ENCODE measurements around the gene C1QTNF8.

C1QTNF8 gene

GRCh38 chr16:1075546-1075945 lies 20.5 kb downstream of the C1QTNF8 start:
- DNase-seq = no peak

- no peak for DNase-seq
Observed at GRCh38 chr16:1074379-1074649, 21.7 kb downstream of the C1QTNF8 start.

- no peak for DNase-seq
Observed at GRCh38 chr16:1073566-1074378, 22.3 kb downstream of the C1QTNF8 start.

GRCh38 chr16:1073262-1073558 lies 22.8 kb downstream of the C1QTNF8 start:
- no peak for DNase-seq

GRCh38 chr16:1072526-1073261 lies 23.4 kb downstream of the C1QTNF8 start, which contains the start of gene SSTR5:
TSS of gene SSTR5 (plus strand) at chr16:1072747. CDS start at chr16:1078869, 6,122 bp downstream.
- DNase-seq = no peak

- no peak for DNase-seq
Observed at GRCh38 chr16:1071561-1072225, 24.4 kb downstream of the C1QTNF8 start.

- DNase-seq = no peak
Observed at GRCh38 chr16:1070864-1071408, 25.1 kb downstream of the C1QTNF8 start.

- no peak for DNase-seq
Observed at GRCh38 chr16:1070084-1070863, 25.8 kb downstream of the C1QTNF8 start.

- DNase-seq = no peak
Observed at GRCh38 chr16:1069154-1069553, 26.9 kb downstream of the C1QTNF8 start.

GRCh38 chr16:1068451-1068850 lies 27.6 kb downstream of the C1QTNF8 start:
- no peak for DNase-seq

GRCh38 chr16:1067629-1068028 lies 28.4 kb downstream of the C1QTNF8 start:
- no peak for DNase-seq

- DNase-seq = no peak
Observed at GRCh38 chr16:1066584-1067172, 29.4 kb downstream of the C1QTNF8 start.

- DNase-seq = no peak
Observed at GRCh38 chr16:1065469-1066128, 30.4 kb downstream of the C1QTNF8 start.

GRCh38 chr16:1063728-1064127 lies 32.3 kb downstream of the C1QTNF8 start:
- no peak for DNase-seq

GRCh38 chr16:1062895-1063294 lies 33.1 kb downstream of the C1QTNF8 start:
- no peak for DNase-seq

GRCh38 chr16:1061769-1062505 lies 34.1 kb downstream of the C1QTNF8 start:
- DNase-seq = no peak

- no peak for DNase-seq
Observed at GRCh38 chr16:1060416-1061340, 35.4 kb downstream of the C1QTNF8 start.

- no peak for DNase-seq
Observed at GRCh38 chr16:1059310-1059709, 36.7 kb downstream of the C1QTNF8 start.

GRCh38 chr16:1058216-1058615 lies 37.8 kb downstream of the C1QTNF8 start:
- no peak for DNase-seq
